GM18526 (cell line): ENCODE results near the gene UBL3.

Source experiments
- POLR2A ChIP-seq: IDR thresholded peaks from 3 replicates; pipeline ENCODE4 v1.6.1; 2011; ENCODE audit not compliant: insufficient read length; ENCODE audit errors: extremely low read depth

UBL3 gene

DNA sequence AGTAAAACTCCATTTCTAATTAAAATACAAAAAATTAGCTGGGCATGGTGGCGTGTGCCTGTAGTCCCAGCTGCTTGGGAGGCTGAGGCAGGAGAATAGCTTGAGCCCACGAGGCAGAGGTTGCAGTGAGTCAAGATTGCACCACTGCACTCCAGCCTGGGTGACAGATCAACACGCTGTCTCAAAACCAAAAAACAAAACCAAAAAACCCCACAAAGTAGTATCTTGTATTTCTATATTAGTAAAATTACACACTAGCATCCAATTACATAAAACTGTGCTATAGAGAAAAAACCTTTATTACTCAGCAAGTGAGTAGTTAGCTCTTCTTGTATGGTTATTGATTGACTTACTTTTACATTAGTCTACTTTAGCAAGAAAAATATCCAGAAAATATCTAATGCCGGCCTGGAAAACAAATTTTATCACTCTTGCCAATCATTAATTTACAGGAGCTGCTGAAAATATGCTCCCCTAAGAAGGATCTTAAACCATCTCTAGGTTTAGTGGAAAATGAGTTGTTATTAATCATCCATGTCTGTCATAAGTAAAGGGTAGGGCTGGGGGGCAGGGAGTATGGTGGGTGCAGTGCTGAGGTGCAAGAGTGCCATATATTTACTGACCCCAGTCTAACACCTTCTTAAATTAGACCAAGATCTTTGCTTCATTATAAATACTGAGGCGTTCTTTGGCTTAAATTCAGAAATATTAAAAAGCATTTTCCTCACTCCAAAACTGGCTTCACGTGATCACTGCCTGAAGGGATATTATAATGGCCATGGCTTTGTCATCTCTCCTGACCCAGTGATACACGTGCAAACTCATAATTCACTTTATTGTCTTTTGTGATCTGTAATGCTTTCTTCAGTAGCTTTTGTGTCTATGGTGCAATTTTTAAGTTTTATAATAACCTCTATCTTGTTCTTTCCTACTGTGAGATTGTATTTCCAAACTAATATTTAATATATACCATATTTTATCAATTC, 44.1 kb downstream of the UBL3 start:
- TF ChIP-seq POLR2A, result no peak

GRCh38 chr13:29803221-29803620, 47.2 kb downstream of the UBL3 start:
- TF ChIP-seq POLR2A, result no peak

DNA sequence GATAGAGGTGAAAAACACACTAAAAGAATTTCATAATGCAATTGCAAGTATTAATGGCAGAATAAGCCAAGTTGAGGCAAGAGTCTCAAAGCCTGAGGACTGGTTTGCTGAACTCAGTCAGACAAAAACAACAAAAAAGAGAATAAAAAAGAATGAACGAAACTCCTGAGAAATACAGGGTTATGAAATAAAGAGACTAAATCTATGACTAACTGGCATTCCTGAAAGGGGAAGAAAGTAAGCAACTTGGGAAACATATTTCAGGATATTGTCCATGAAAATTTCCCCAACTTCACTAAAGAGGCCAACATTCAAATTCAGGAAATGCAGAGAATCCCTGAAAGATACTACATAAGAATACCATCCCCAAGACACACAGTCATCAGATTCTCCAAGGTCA, 47.8 kb downstream of the UBL3 start:
- TF ChIP-seq POLR2A, result no peak

DNA sequence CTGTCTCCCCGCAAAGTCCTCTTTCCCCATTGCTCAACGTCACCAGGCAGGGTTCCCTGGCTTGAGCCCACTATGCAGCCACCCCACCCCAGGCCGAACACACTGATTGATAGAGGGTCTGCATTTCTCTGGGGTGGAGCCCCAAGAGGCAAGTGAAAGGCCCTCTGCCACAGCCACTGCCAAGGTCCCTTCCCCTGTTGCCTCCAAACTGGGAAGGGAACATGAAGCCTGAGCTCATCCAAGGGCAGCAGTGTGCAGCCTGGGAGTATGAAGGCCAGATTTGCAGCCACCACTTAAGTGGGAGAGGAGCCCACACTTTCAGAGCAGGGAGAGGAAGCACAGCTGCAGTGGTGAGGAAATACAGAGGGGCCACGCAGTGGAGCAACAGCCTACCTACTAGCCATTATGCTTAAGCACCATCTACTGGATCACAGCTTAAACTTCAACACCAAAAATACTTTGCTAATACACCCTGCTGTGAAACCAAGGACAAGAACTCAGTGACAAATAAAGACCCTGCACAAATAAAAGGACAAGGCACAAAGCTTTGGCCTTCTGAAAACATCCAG, 48.6 kb downstream of the UBL3 start:
- TF ChIP-seq POLR2A, result no peak

DNA sequence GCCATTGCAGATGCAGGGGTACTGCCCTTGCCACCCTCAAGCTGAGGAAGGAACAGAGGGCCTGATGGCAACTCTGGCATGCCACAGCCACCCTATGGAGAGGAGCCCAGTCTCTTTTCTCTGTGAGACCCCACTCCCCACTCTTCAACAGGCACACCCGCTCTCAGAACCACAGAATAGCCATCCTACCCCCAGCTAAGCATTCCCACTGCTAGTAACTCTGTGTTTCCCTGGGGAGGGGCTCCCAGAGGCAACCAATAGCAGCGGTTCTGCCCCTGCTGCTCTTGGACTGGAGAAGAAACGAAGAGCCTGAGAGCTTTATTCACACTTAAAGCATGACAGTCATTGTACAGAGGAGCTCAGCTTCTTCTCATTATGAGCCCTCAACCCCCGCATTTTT, 49.3 kb downstream of the UBL3 start:
- no peak for TF ChIP-seq POLR2A

DNA sequence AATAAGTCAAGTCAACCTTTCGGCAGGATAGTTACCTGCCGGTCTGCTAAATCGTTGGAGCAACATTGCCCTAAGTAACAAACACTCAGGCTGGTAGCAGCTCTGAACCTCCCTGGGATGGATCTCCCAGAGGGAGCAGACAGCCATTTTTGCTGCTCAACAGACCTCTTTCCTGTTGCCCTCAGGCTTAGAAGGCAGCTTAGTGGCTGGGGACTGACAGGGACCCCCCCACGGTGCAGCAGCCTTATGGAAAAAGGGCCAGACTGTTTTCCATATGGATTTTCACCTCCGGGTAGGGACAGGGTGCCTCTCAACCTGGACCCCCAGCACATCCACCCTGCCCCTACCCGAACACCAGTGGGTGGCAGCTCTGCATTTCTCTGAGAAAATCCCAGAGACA, 49.7 kb downstream of the UBL3 start:
- TF ChIP-seq POLR2A, result no peak

DNA sequence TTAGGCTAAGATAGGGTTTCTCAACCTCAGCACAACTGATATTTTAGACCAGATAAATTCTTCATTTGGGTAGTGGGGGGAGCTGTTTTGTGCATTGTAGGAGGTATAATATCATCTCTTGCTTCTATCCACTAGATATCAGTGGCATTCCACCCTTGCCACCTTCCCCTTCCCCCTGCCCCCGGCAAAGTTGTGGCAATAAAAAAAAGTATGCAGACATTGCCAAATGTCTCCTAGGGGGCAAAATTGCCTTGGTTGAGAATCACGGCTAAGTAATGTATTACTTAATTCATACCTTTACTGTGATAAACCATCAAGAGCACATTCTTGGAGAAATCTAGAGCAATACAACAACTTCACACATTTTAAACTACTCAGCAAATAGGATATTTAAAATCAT, 51.4 kb downstream of the UBL3 start:
- TF ChIP-seq POLR2A, result no peak

DNA sequence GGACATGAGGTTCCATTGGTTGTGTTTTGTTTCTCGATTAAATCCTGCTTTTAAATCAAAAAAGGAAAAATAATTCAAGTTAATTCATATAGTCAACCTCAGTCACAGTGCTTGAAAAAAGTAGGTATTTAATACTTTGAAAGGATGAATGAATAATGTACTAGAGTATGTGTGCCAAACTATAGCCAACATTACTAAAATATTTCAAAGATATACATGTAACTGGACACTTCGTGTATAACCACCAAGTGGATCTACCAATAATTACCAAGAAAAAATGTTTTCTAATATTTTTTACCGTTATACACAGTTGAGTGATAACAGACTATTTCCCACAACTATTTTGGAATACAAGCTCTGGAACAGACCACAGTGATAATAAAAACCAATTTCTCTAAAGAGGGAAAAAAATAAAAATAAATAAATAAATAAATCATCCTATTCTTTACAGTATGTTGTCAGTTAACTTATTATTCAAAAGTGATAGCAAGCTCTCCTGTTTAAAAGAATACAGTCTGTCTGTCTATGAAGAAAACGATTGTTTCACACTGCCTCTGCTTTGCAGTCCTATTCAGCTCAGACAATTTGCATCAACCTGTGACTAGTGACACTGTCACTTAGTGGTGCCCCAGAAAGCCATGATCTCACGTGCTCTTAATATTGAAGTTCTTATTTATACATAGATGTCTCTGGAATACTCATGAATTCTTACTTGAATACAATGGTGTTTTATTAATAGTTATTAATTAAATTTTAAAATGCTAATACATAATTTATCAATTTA, 58.2 kb downstream of the UBL3 start:
- no peak for TF ChIP-seq POLR2A

- no peak for TF ChIP-seq POLR2A
These were observed 58.9 kb downstream of the UBL3 start for GRCh38 chr13:29791508-29791907.

DNA sequence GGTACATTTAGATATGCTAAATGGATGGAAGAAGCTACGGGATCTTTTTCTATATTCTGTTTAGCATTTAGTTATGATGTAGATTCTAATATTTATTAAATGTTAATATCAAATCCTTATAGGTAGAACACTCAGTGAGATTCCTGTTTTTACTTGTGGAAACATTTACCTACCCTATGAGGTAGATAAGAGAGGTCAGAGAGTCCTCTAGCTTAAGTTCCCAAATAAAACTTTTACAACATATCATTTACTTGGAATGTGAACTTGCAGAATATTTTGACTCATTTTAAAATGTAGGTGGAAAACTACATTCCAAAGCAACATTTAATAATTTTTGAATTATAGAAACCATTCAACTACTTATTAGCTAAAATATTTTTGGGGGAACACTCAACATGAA, 63.7 kb downstream of the UBL3 start:
- TF ChIP-seq POLR2A, result no peak

- no peak for TF ChIP-seq POLR2A
These were observed 64.4 kb downstream of the UBL3 start for GRCh38 chr13:29785978-29786377.

GRCh38 chr13:29782798-29783197, 67.6 kb downstream of the UBL3 start:
- TF ChIP-seq POLR2A, result no peak

DNA sequence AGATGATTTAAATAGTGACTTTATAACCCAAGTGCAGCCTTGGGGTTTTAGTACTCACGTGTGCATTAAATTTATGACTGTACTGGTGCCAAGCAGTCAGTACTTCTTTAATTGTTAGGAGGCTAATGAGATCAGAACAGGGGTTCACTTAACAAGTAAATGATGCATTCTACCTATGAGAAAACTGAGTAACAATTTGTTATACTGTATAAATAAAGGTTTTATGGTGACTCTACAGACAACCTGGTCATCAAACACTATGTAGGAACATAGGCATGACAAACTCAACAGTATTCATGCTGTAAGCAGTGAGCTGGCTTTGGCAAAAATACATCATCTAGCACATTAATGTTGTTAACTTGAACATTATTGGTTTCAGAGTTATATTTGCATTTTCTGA, 75.6 kb downstream of the UBL3 start:
- no peak for TF ChIP-seq POLR2A

- no peak for TF ChIP-seq POLR2A
These were observed 79.2 kb downstream of the UBL3 start for GRCh38 chr13:29771247-29771646.

GRCh38 chr13:29767006-29767405, 83.4 kb downstream of the UBL3 start:
- TF ChIP-seq POLR2A, result no peak

DNA sequence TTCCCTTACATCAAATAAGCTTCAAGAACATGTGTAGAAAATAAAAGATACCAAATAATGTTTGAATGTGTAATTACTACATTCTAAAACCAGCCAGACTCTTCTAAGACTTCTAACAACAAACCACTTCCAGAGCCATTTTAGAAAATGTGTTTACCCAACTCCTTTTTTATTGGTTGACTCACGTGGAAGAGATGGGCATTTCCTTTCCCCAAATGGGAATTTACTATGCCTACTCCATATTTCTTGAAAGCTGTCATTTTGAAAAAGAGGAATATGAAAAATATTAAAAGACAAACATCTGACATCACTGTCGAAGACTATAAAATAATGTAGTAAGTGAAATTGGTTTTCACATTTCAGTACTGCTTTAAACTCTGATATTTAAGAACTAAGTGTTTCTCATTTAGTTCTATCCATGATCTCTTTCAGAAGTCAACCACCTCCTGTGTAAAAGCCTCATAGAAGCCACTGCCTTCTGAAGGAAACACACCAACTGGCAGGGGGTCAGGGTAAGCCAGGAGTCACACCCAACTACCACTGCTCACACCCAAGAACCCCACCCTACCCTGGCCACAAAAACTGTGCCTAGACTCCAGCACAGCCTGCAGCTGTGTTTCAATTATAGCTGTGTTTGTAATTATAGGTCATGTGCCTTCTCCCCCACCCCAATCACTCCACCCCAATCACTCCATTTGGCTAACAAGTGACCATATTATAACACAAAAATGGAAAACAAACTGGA, 86.8 kb downstream of the UBL3 start:
- TF ChIP-seq POLR2A, result no peak

DNA sequence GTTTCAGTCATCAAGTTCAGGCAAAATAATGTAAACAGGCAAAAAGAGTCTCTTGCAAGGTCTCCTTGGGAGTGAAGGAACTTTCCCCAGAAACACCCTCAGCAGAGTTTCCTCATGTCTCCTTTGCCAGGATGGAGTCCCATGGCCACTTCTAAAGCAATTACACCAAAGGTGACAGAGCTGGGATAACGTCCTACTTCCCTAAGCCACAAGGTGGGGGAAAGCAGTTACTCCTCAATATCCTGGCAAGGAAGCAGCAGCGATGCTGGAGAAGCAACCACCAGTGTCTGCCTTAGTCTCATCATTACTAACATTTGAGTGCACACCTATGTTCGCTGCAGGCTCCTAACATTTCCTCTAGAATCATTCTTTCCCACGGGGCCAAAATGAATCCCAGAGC, 88.6 kb downstream of the UBL3 start:
- no peak for TF ChIP-seq POLR2A
